Endothelial cell of umbilical vein (primary cell): ENCODE results near the gene CERS5.

Experiments used
- EZH2 ChIP-seq: IDR thresholded peaks from 2 replicates; pipeline ENCODE4 v1.6.1; 2012; ENCODE audit warnings: borderline replicate concordance, low read depth, mild to moderate bottlenecking, moderate library complexity, low read length, inconsistent platforms; ENCODE audit not compliant: severe bottlenecking
- POLR2A ChIP-seq: IDR thresholded peaks from 2 replicates; pipeline ENCODE4 v1.6.1; 2012; ENCODE audit warnings: low read depth, mild to moderate bottlenecking, control low read depth, low read length
- POLR2AphosphoS5 ChIP-seq: IDR thresholded peaks from 2 replicates; pipeline ENCODE4 v1.6.1; 2012; ENCODE audit warnings: low read depth, mild to moderate bottlenecking, control low read depth, low read length, moderate library complexity; ENCODE audit not compliant: insufficient read depth
- TF ChIP-seq, protein P1 (sequence below): IDR thresholded peaks from 2 replicates; pipeline ENCODE4 v1.6.1; 2011; ENCODE audit not compliant: insufficient read depth, insufficient read length
- TF ChIP-seq, protein P2 (sequence below), 2 donors: IDR thresholded peaks; 1 replicate in 1 of 2; 2 replicates in 1 of 2; pipeline ENCODE4 v1.5.1; 2011; ENCODE audit warnings: low read length in 2 of 2, mild to moderate bottlenecking in 2 of 2, moderate library complexity in 2 of 2, control low read depth in 1 of 2, inconsistent platforms in 1 of 2, low read depth in 1 of 2; ENCODE audit not compliant: insufficient read depth in 1 of 2; ENCODE audit errors: extremely low read depth in 1 of 2

DNA sequence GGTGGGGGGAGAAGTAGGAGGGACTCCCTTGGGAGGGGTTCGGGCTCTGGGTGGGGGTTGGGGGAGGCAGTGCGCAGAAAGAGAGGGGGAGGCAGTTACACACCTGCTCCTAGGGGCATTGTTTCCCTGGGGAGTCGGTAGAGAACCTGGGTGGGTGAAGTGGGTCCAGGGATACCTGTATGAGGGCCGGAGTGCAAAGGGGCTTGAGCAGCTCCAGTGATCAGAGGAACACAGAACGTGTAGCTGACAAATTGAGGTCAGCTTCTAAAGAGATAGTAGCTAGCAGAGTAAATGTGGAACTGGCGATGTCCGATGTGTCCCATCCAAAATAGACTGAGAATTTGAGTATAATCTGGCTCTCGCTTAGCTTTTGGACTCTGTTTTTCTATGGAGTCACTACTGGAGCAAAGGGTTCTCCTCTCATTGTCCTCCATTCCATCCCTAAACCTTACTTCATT is 81.5 kb downstream of the CERS5 start:
- TF ChIP-seq, protein P1, sequence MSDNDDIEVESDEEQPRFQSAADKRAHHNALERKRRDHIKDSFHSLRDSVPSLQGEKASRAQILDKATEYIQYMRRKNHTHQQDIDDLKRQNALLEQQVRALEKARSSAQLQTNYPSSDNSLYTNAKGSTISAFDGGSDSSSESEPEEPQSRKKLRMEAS: no peak
- TF ChIP-seq, protein P2, sequence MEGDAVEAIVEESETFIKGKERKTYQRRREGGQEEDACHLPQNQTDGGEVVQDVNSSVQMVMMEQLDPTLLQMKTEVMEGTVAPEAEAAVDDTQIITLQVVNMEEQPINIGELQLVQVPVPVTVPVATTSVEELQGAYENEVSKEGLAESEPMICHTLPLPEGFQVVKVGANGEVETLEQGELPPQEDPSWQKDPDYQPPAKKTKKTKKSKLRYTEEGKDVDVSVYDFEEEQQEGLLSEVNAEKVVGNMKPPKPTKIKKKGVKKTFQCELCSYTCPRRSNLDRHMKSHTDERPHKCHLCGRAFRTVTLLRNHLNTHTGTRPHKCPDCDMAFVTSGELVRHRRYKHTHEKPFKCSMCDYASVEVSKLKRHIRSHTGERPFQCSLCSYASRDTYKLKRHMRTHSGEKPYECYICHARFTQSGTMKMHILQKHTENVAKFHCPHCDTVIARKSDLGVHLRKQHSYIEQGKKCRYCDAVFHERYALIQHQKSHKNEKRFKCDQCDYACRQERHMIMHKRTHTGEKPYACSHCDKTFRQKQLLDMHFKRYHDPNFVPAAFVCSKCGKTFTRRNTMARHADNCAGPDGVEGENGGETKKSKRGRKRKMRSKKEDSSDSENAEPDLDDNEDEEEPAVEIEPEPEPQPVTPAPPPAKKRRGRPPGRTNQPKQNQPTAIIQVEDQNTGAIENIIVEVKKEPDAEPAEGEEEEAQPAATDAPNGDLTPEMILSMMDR (IDR thresholded peaks at IDR 0.05; ENCODE audit: extremely low read depth in 1 of 2, insufficient read depth in 1 of 2, low read depth in 1 of 2, low read length in 2 of 2): no peak
- no peak for TF ChIP-seq POLR2A
- no peak for TF ChIP-seq POLR2AphosphoS5
- no peak for TF ChIP-seq EZH2
